Putamen (tissue), 1 donor: ENCODE measurements around the gene CTXN1.

Experiments used
- DNase-seq: peaks from one replicate; pipeline ENCODE4 v3.0.0-alpha.2; 2016; ENCODE audit warnings: low spot score

The CTXN1 gene

DNA sequence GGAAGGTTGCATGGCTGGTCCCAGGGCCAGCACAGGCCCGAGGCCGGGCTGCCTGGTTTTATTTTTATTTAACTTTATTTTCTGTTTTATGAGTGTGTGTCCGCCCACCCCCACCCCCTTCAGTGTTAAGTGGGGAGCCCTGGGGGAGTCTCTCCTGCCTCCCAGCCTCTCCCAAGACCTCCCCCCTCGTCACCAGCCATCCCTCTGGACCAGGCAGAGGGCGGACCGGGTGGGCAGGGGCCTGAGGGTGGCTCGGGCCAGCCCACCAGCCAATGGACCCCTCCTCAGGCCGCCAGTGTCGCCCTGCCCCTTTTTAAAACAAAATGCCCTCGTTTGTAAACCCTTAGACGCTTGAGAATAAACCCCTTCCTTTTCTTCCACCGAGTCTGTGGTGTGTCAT is 11.8 kb downstream of the CTXN1 start:
- DNase-seq, result no peak

GRCh38 chr19:7913652-7914051 is 12.3 kb downstream of the CTXN1 start:
- no peak for DNase-seq

DNA sequence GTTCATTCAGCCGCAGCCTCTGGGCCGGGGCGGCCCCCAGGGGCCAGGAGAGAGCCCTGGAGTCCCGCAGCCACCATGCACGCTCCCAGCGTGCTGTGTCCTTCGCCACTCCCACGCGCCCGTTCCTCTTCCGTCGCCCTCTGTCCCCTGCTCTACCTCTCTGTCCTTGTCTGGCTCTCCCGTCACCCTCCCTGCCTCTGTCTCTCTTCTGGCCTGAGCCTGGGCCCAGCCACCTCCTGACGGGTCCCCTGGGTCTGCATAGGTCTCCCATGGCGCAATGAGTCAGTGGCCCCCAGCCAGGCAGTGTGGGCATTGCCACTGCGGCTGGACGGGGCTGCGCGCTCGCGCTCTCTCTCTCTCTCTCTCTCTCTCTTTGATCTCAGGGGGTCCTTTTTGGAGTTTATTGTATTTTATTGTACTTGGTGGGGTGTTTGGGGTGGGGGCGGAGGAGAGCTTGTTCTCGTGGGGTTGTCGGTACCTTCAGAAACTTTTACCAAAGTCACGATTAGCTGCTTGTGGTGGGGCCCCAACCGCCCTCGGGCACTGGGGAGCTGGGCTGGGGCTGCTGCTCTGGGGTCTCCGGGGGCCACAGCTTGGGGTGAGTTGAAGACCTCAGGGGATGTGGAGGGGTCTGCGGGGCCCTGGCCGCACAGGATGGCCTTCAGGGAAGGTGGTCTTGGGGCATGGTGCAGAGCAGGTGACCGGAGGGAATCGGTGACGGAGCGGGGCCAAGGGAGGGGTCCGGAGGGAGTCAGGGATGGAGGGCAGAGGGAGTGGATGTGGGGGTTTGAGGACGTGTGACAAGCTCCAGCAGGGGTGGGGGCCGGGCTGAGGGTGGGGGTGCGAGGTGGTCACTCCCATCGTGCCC is 13.0 kb downstream of the CTXN1 start:
- no peak for DNase-seq

- DNase-seq, result no peak
These were observed 13.7 kb downstream of the CTXN1 start for GRCh38 chr19:7912144-7912696.

GRCh38 chr19:7911508-7912143 is 14.3 kb downstream of the CTXN1 start:
- no peak for DNase-seq

- DNase-seq, result no peak
These were observed 15.4 kb downstream of the CTXN1 start for GRCh38 chr19:7910321-7911161.

DNA sequence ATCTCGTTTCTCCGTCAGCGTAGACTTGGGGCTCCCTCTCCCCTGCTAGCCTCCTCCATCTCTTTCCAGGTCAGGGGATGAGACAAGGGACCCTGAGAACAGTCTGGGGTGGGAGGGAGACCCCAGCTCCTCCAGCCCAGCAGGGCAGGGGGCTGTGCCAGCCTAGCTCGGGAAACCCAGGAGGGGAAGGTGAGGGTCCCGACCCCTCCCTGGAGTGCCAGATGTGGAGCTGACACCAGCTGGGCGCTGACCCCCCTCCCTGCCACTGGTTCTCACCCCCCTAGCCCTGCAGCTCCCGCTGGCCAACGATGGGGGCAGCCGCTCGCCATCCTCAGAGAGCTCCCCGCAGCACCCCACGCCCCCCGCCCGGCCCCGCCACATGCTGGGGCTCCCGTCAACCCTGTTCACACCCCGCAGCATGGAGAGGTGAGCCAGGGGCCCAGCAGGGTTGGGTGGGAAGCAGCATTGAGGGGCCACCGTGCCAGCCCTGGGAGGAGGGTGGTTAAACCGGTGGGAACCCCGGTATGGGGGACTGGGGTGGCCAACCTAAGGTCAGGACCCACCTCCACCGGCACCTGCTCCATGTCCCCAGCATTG is 16.4 kb downstream of the CTXN1 start:
- DNase-seq, result no peak

GRCh38 chr19:7908742-7909461 is 17.0 kb downstream of the CTXN1 start:
- no peak for DNase-seq

DNA sequence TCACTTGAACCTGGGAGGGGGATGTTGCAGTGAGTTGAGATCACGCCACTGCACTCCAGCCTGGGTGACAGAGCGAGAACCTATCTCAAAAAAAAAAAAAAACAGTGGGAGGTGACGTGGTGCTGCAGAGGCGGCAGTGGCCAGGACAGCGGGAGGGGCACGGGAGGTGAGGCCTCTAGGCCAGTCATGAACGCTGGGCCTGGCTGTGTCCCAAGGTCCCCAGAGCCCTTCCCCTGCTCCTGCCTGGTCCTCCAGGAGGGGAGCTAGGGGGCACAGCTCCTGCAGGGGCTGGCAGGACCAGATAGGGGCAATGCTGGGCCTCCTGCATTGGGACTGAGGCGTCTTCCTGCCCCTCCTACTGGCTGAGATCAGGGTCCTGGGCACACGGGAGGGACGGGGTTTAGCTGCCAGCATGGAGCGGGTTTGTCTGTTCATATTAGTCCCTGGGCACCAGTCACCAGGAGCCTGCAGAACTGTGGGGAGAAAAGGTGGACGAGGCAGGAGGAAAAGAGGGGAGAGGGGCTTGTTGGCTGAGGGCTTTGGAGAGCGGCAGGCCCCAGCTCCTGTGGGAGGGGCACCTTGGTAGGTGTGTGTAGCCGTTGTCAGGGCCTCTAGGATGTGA is 17.7 kb downstream of the CTXN1 start:
- DNase-seq, result no peak

DNA sequence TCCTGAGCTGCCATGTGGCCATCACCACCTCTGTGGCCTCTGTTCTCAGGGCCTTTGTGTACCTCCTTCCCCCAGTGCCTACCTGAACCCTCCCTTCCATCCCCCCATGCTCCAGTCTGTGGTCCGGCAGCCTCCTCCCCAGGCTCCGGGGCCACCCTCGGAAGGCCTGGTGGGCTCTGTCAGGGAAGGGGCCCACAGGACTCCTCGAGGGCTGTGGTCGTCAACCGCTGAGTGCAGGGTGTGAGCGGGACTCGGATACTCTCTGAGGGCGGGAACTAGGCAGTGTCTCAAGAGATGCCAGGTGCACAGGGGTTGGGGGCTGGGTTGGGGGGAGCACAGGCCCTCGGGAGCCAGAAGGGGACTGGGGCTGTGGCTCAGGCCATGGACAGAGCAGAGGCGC is 18.4 kb downstream of the CTXN1 start:
- DNase-seq, result no peak

- no peak for DNase-seq
These were observed 18.8 kb downstream of the CTXN1 start for GRCh38 chr19:7907122-7907521.

GRCh38 chr19:7905859-7906258 is 20.1 kb downstream of the CTXN1 start:
- DNase-seq, result no peak

DNA sequence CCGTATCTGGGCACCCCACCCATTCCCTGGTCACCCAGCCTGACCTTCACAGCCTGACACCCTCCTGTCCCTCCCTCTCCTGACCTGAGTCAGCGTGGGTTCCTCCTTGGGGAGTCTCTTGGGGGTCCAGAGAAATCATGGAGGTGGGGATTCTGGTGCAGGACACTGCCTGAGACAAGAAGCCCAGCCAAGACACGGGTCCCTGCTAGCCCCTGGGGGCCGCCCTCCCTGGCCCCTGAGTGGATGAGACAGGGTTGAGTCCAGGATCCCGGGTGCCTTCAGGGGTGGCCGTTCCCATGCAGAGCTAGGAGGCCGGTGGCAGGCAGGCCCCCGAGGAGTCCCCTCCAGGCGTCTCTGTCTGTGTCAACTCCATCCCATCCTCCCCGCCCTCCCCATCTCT is 20.7 kb downstream of the CTXN1 start:
- no peak for DNase-seq

DNA sequence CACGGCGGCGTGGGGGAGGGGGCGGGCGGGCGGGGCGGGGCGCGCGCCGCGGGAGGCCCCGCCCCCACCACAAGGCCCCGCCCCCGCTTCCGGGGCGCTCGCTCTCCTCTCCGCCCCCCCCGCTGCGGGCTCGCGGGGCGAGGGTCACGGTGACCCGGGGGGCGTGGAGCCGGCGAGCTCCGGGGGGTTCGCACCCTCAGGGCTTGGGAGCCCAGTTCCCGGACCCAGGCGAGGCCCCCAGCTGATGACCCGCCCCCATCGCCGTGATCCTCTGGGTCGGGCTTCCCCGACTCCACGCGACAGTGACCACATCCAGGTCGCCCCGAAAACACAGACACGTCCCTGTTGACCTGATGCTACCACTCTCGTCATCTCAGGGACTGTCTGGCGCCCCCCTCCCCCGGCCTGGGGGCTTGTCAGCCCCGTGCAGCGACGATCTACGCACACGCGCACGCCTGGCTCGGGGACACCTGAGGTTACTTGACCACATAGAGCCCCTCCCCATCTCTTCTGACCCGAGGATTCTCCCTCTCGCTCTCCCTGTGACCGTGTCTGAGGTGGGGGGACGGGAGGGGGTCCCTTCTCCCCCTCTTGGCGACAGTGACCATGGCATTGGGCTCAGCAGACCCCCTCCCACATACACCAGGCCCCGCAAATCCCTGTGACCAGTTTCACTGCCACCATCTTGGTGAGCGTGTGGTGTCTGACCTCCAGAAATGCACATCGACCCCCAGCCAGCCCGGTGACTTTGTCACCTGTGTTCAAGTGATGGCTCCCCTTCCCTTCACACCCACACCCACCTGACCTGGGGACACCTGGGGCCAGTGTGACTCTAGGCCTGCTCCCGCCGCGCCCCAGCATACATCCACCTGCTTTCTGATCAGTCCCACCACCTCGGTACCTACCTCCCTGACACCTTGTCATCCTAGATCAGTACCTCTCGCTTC is 21.6 kb downstream of the CTXN1 start:
- DNase-seq, result no peak

- peak; percentile 99 for DNase-seq
These were observed 22.5 kb downstream of the CTXN1 start, which contains the start of gene MAP2K7 for GRCh38 chr19:7903244-7904073. MAP2K7 (plus strand) TSS chr19:7903877; CDS start chr19:7903945, 68 bp downstream.

- no peak for DNase-seq
These were observed 23.1 kb downstream of the CTXN1 start for GRCh38 chr19:7902796-7903243.

DNA sequence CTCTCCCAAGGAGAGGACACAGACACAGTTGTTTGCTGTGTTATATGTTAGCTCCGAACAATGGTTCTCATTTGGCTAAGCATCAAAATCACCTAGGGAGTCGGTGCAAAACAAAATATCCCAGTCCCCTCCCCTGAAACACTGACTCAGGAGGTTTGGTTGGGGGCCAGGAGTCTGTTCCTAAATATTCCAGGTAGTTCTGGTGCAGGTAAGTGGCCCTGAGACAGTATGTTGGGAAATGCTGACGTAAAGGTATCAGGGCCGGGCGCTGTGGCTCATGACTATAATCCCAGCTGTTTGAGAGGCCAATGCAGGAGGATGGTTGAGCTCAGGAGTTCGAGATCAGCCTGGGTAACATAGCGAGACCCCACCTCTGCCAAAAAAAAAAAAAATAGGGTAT is 24.6 kb downstream of the CTXN1 start:
- DNase-seq, result no peak

DNA sequence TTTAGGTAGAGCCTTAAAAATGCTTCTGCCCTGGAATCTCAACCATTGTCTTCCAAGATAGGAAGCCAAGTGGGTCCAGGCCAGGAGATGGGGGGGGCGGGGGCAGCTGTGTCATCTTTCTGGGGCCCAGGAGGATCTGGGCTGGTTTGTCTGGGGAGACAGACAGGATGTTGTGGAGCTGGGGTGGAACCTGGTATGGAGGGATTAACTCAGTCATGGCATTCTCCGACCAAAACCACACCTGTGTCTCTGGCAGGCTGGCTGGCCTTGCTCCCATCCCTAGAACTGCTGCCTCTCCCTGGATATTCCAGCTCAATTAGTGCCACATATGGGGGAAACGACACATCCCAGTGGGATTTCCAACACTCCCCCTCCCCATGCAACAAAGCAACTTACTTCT is 25.0 kb downstream of the CTXN1 start:
- no peak for DNase-seq
